IMR-90 (cell line): ENCODE measurements around the gene MAN2A2. TPM values are rescaled to one million over a fixed set of nuclear protein-coding genes. Genes with fewer than 3 reads are reported as not detected.

Source experiments
- ATAC-seq: fragments of 200-7000 bp; cut with Tn5 transposase; 2 replicates; pipeline ENCODE4 v1.9.1; 2020; ENCODE audit warnings: low read depth, mild to moderate bottlenecking, moderate library complexity
- BruUV-seq: library from RNA; stranded (reverse); fragments of 400-500 nt; replicated peaks from 2 replicates; lab custom pipeline; 2021; lab: Mats Ljungman, UMichigan
- CTCF ChIA-PET: fragments of 300-600 bp; formaldehyde crosslinking; extraction: SDS; loops from one replicate; lab custom pipeline; 2021; ENCODE audit warnings: antibody characterized with exemption; lab: Yijun Ruan, JAX
- POLR2A ChIA-PET: fragments of 300-600 bp; sonication (Branson Sonifier 250); formaldehyde crosslinking; loops from one replicate; lab custom pipeline; 2022; ENCODE audit warnings: antibody characterized with exemption; ENCODE audit not compliant: unreplicated experiment; lab: Charles Lee
- DNase-seq: peaks from one replicate; pipeline ENCODE4 v3.0.0; 2013
- H2AFZ ChIP-seq: replicated peaks from 2 replicates; pipeline ENCODE3; 2013; ENCODE audit warnings: low read length, mild to moderate bottlenecking; ENCODE audit not compliant: poor library complexity
- H2AK5ac ChIP-seq: 2 replicates; pipeline ENCODE4 v1.6.1; 2013; ENCODE audit warnings: low read depth, low read length, inconsistent platforms
- H2AK9ac ChIP-seq: replicated peaks from 2 replicates; pipeline ENCODE3; 2013; ENCODE audit warnings: mild to moderate bottlenecking, low read depth, low read length, moderate library complexity; ENCODE audit not compliant: poor library complexity
- H2BK120ac ChIP-seq: 2 replicates; pipeline ENCODE4 v1.6.1; 2013; ENCODE audit warnings: low read depth, low read length, inconsistent platforms
- H2BK15ac ChIP-seq: 3 replicates; pipeline ENCODE4 v1.6.1; 2013; ENCODE audit warnings: low read depth, low read length, inconsistent platforms
- H2BK20ac ChIP-seq: 2 replicates; pipeline ENCODE4 v1.6.1; 2013; ENCODE audit warnings: low read depth, mild to moderate bottlenecking, inconsistent platforms, low read length, moderate library complexity
- H2BK5ac ChIP-seq: 2 replicates; pipeline ENCODE4 v1.6.1; 2013; ENCODE audit warnings: mild to moderate bottlenecking, low read depth, low read length, inconsistent platforms; ENCODE audit not compliant: poor library complexity, severe bottlenecking
- H3K14ac ChIP-seq: replicated peaks from 2 replicates; pipeline ENCODE4 v1.6.1; 2013; ENCODE audit warnings: low read depth, low read length, inconsistent platforms
- H3K18ac ChIP-seq: 2 replicates; pipeline ENCODE4 v1.6.1; 2013; ENCODE audit warnings: low read depth, low read length, control low read depth
- H3K23ac ChIP-seq: 2 replicates; pipeline ENCODE4 v1.6.1; 2013; ENCODE audit warnings: low read depth, low read length, inconsistent platforms
- H3K27ac ChIP-seq: 2 replicates; pipeline ENCODE4 v1.5.1; 2013; ENCODE audit warnings: mild to moderate bottlenecking, control low read depth, low read length; ENCODE audit not compliant: insufficient read depth
- H3K27me3 ChIP-seq: 2 replicates; pipeline ENCODE4 v1.6.1; 2013; ENCODE audit warnings: low read length; ENCODE audit not compliant: control insufficient read depth, insufficient read depth
- H3K36me3 ChIP-seq: 2 replicates; pipeline ENCODE4 v1.6.1; 2013; ENCODE audit warnings: low read length, mixed read lengths; ENCODE audit not compliant: control insufficient read depth, insufficient read depth
- H3K4ac ChIP-seq: 2 replicates; pipeline ENCODE4 v1.6.1; 2013; ENCODE audit warnings: low read depth, low read length, inconsistent platforms
- H3K4me1 ChIP-seq: 2 replicates; pipeline ENCODE4 v1.6.1; 2013; ENCODE audit warnings: low read length, mixed read lengths; ENCODE audit not compliant: control insufficient read depth, insufficient read depth
- H3K4me2 ChIP-seq: 2 replicates; pipeline ENCODE4 v1.6.1; 2013; ENCODE audit warnings: low read depth, mild to moderate bottlenecking, control low read depth, low read length, moderate library complexity
- H3K4me3 ChIP-seq: 2 replicates; pipeline ENCODE4 v1.5.1; 2013; ENCODE audit warnings: low read depth, mild to moderate bottlenecking, control low read depth, low read length, moderate library complexity; ENCODE audit not compliant: insufficient read depth
- H3K56ac ChIP-seq: 2 replicates; pipeline ENCODE4 v1.6.1; 2013; ENCODE audit warnings: low read length, inconsistent platforms; ENCODE audit not compliant: insufficient read depth; ENCODE audit errors: extremely low read depth
- H3K79me1 ChIP-seq, 2 experiments: 2 replicates each; pipeline ENCODE4 v1.6.1; 2013; ENCODE audit warnings: low read length in 2 of 2, inconsistent platforms in 1 of 2, low read depth in 1 of 2
- H3K9ac ChIP-seq: 2 replicates; pipeline ENCODE4 v1.6.1; 2013; ENCODE audit warnings: low read depth, low read length, control low read depth
- H3K9me1 ChIP-seq: 2 replicates; pipeline ENCODE4 v1.6.1; 2013; ENCODE audit warnings: low read length, inconsistent platforms; ENCODE audit not compliant: insufficient read depth
- H3K9me3 ChIP-seq: 2 replicates; pipeline ENCODE4 v1.6.1; 2013; ENCODE audit warnings: low read length; ENCODE audit not compliant: control insufficient read depth, insufficient read depth
- H4K20me1 ChIP-seq: 2 replicates; pipeline ENCODE4 v1.6.1; 2013; ENCODE audit warnings: low read length, inconsistent platforms; ENCODE audit not compliant: insufficient read depth
- H4K5ac ChIP-seq: 2 replicates; pipeline ENCODE4 v1.6.1; 2013; ENCODE audit warnings: mild to moderate bottlenecking, low read depth, low read length, control low read depth
- H4K8ac ChIP-seq, 2 experiments: 2 replicates each; pipeline ENCODE4 v1.6.1; 2013; ENCODE audit warnings: low read depth in 2 of 2, low read length in 2 of 2, control low read depth in 1 of 2, inconsistent platforms in 1 of 2
- H4K91ac ChIP-seq: 2 replicates; pipeline ENCODE4 v1.6.1; 2013; ENCODE audit warnings: low read depth, low read length, inconsistent platforms; ENCODE audit not compliant: insufficient read depth
- WGBS, 2 experiments: methylation state at CpG; one replicate each; pipeline versions ENCODE4 v1.1.5 to v1.1.7; 2013; ENCODE audit warnings: missing lambda C conversion rate in 2 of 2; ENCODE audit not compliant: insufficient read length in 1 of 2; ENCODE audit errors: extremely low coverage in 2 of 2; 5-methylcytosine and 5-hydroxymethylcytosine counted together
- dilution Hi-C: fragments of 300-500 bp; cut with HindIII; formaldehyde crosslinking; loops from one replicate; pipeline ENCODE4 v1.14.3; 2018; ENCODE audit warnings: low sequenced_read_pairs; ENCODE audit not compliant: unreplicated experiment
- in situ Hi-C: fragments of 300-500 bp; cut with MboI; formaldehyde crosslinking; loops from 3 replicates; pipeline ENCODE4 v1.14.3; 2019; ENCODE audit warnings: low sequenced_read_pairs, inconsistent platforms, mixed read lengths
- intact Hi-C: fragments of 100-400 bp; cut with micrococcal nuclease; formaldehyde crosslinking; loops from 2 replicates; pipeline ENCODE4 v1.10.0; 2022
- polyA plus RNA-seq, 3 experiments: library from polyadenylated mRNA; depleted of rRNA; stranded (reverse); fragments of >200 nt; gene quantifications; 2 replicates each; pipeline ENCODE4 v1.2.3, GENCODE V29; 2012; ENCODE audit warnings: low replicate concordance in 1 of 3
- total RNA-seq: library from RNA; depleted of rRNA; stranded (reverse); fragments of >200 nt; gene quantifications from 2 replicates; pipeline ENCODE4 v1.2.3, GENCODE V29; 2012
- TF ChIP-seq, protein P1 (sequence below): fragments of 150-350 bp; IDR thresholded peaks from 2 replicates; pipeline ENCODE4 v1.6.1; 2016; ENCODE audit warnings: low read depth, mild to moderate bottlenecking, low read length, moderate library complexity, borderline replicate concordance

MAN2A2 gene
- total and polyA plus RNA-seq, 2 of the 4 experiments (the other 2 are of a cell fraction) = 3.4 to 52.5 TPM

- Histone ChIP-seq H2AFZ (peak overlapping the region; percentile 41), H3K36me3 (peaks cover 59% of the 10 kb centered on the region), H4K20me1 (peaks cover 3% of the 10 kb centered on the region; the same call in 1 of the 2 replicates), H3K9me3 (no peaks in the 10 kb centered on the region), H4K8ac (no peak overlapping the region), H2AK5ac (no peak overlapping the region), H2BK5ac (no peak overlapping the region), H3K27ac (no peak overlapping the region), H2AK9ac (no peak overlapping the region), H3K4ac (no peak overlapping the region), H2BK20ac (no peak overlapping the region), H3K56ac (no peak overlapping the region), H2BK15ac (no peak overlapping the region), H4K5ac (no peak overlapping the region), H3K9me1 (peaks cover 12% of the 10 kb centered on the region; the same call in 1 of the 2 replicates), H2BK120ac (no peak overlapping the region), H3K4me3 (no peak overlapping the region), H3K9ac (no peak overlapping the region), H3K14ac (no peak overlapping the region), H3K18ac (no peak overlapping the region), H4K91ac (no peak overlapping the region), H3K27me3 (no peaks in the 10 kb centered on the region), H3K4me2 (no peak overlapping the region), H3K23ac (no peak overlapping the region), H3K79me1 (peaks cover 23 to 32% of the 10 kb centered on the region in 2 experiments), H3K4me1 (peaks cover 4% of the 10 kb centered on the region; the same call in 1 of the 2 replicates)
- dilution Hi-C loops = no loop called here
- in situ Hi-C loops = no loop called here
- TF ChIP-seq, protein P1, sequence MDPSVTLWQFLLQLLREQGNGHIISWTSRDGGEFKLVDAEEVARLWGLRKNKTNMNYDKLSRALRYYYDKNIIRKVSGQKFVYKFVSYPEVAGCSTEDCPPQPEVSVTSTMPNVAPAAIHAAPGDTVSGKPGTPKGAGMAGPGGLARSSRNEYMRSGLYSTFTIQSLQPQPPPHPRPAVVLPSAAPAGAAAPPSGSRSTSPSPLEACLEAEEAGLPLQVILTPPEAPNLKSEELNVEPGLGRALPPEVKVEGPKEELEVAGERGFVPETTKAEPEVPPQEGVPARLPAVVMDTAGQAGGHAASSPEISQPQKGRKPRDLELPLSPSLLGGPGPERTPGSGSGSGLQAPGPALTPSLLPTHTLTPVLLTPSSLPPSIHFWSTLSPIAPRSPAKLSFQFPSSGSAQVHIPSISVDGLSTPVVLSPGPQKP = no peak
- WGBS, 2 experiments = 96% methylated on average over 4 of the region's 4 CpGs; no CpG with 5 or more reads in 1 of the 2 experiments
- intact Hi-C loops = no loop called here
- ATAC-seq (no peak), DNase-seq (no peak)
- POLR2A ChIA-PET = no interaction called here
- CTCF ChIA-PET = no interaction called here
- no TSS peak for BruUV-seq
Measured at GRCh38 chr15:90941038-90941437, 37.9 kb downstream of the MAN2A2 start.
